Endometrial microvascular endothelial cells (primary cell): ENCODE measurements around the gene RER1. TPM values are rescaled to one million over a fixed set of nuclear protein-coding genes. Genes with fewer than 3 reads are reported as not detected.
"Not testable (repeated sequence)": the region's sequence is repeated elsewhere in the genome, so short reads cannot be mapped to it uniquely, and the experiment has no call there.

Experiments
- in situ Hi-C: cut with HindIII; loops from 2 replicates; pipeline ENCODE4 v1.10.0; 2017; ENCODE audit warnings: low sequenced_read_pairs, low pct_unique_long_range_greater_than_20kb; ENCODE audit errors: inconsistent ontology term
- total RNA-seq: library from RNA; depleted of rRNA; stranded (reverse); fragments of >200 nt; gene quantifications from one replicate; pipeline ENCODE4 v1.2.3, GENCODE V29; 2015; ENCODE audit errors: inconsistent ontology term

The RER1 gene
- total RNA-seq, 1 donor from 2014 or later = 132 TPM

- in situ Hi-C loops = no loop called here
Measured at GRCh38 chr1:2433936-2434655, 42.5 kb downstream of the RER1 start.

DNA sequence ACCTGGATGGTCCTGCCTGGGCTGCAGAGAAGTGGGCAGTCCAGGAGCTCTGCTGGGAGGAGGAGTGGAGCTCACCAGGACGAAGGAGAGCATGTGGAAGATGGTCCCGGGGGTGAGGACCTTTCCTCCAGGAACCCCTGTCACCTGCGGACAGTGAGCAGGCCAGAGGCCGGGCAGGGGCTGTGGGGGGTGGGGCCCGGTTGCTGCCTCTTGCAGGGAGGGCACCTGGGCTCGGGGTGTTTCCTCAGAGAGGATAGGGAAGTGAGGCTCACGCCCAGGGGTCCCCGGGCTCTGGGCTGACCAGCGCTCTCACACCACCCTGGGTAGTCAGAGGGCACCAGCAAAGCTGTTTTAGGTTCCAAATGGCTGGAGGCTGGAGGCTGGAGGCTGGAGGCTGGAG is 43.5 kb downstream of the RER1 start:
- in situ Hi-C loops = no loop called here

- in situ Hi-C loops = no loop called here
Measured at GRCh38 chr1:2435746-2436355, 44.2 kb downstream of the RER1 start.

- in situ Hi-C loops = no loop called here
Measured at GRCh38 chr1:2436876-2437275, 45.2 kb downstream of the RER1 start.

DNA sequence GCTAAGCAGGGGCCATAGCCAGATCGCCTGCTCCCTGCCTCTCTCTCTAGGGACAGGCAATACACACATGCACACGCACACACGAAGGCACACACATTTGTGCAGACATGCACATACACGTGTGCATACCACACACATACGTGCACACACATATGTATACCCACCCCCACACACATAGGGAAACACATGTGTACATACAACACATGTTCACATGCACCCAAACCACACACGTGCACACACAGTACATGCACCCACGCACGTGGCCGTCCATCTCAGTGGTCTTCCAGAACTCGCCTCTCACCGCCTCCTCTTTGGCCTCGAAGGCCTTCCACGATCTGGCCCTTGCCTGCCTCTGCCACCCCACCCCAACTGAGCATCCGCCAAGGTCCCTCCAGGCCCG is 46.0 kb downstream of the RER1 start:
- in situ Hi-C loops = no loop called here

GRCh38 chr1:2438038-2438437 is 46.4 kb downstream of the RER1 start:
- in situ Hi-C loops = no loop called here

DNA sequence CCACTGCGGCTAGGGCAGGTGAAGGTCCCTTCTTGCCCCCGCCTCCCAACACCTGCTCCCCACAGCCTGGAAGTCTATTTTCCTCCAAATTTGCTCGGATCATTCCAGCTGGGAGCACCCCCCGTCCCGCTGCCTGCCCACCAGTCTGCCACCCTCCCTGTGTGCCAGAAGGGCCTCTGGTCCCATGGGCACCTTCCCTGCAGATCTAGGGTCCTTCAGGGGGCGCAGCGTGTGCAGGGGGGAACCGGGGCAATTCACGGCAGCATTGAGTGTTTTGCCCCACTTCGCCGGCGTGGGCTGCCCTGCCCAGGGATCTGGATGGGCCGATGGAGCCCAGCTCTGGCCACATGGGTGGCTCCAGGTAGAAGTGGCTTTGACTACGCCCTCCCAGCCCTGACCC is 47.0 kb downstream of the RER1 start:
- in situ Hi-C loops = no loop called here

GRCh38 chr1:2439369-2439768 is 47.7 kb downstream of the RER1 start:
- in situ Hi-C loops = no loop called here

GRCh38 chr1:2440346-2440745 is 48.7 kb downstream of the RER1 start:
- in situ Hi-C loops = not testable (repeated sequence)

DNA sequence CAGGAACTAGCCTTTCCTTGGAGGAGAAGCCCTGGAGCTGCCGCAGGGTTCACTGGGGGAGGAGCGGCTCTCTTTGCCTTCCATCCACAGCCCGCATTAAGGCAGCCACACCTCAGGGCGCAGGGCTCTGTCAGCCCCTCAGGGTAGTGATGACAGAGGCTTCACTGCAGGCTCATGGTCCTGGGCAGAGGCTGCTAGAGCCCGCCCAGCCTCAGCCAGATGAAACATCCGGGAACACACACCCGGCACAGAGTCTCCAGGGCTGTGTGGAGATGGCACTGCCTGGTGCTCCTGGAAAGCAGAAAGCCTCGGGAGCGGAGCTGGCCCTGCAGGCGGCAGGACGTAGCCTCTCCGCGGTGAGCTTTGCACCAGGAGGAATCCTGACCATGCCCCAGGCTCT is 50.1 kb downstream of the RER1 start:
- in situ Hi-C loops = no loop called here

- in situ Hi-C loops = no loop called here
Measured at GRCh38 chr1:2442661-2443060, 51.0 kb downstream of the RER1 start.

DNA sequence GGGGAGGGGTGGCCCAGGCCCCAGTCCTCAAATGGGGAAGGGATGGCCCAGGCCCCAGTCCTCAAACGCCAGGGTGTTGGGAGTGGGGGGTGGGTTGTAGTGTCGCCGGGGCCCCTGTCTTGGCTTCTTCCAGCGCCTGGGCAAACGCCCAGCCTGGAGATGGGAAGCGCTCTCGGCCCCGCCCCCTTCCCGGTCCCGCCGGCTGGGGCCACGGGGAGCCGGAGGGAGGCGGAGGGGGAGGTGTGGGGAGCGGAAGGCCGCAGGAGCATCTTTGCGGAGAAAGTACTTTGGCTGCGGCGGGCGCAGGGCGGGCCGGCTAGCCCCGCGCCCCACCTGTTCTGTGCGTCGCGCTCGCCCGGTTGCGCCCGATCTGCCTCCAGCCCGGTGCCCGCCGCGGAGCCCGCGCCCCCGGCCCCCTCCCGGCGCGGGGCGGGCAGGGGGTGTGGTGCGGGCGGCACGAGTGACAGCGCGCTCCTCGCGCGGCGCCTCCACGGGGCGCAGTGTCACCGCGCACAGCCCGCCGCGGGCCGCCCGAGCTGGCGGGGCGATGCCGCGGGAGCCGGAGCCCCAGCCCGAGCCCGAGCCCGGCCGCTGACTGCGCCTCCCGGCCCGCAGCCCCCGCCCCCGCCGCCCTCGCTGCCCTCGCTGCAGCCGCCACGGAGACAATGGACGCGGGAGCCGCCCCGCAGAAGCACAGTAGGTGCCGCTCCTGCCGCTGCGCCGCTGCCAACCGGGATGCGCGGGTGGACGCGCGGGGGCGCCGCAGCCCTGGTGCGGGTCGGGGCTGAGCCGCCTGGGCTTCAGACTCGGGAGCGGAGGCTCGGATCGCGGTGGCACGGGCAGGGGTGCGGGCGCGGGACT is 51.9 kb downstream of the RER1 start:
- in situ Hi-C loops = no loop called here

DNA sequence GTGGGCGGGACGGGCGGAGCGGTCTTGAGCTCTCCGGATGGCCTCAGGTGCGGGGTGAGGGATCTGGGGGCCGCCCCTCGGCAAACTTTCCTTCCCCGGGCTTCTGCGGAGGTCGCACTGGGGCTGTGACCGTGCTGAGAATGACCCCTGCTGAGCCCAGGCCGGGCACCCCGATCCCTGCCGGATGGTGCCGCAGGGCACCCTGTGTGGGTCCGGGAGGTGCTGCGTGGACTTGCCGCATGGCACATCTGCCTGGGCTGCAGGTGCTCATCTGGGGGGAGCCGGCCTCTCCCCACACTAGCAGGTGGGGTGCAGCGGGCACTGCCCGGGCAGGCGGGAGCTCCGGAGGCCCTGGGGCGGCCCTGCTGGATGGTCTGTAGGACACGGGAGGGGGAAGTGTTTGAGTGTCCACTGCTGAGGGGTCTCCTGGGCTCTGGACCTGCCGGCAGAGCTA is 52.5 kb downstream of the RER1 start:
- in situ Hi-C loops = no loop called here

DNA sequence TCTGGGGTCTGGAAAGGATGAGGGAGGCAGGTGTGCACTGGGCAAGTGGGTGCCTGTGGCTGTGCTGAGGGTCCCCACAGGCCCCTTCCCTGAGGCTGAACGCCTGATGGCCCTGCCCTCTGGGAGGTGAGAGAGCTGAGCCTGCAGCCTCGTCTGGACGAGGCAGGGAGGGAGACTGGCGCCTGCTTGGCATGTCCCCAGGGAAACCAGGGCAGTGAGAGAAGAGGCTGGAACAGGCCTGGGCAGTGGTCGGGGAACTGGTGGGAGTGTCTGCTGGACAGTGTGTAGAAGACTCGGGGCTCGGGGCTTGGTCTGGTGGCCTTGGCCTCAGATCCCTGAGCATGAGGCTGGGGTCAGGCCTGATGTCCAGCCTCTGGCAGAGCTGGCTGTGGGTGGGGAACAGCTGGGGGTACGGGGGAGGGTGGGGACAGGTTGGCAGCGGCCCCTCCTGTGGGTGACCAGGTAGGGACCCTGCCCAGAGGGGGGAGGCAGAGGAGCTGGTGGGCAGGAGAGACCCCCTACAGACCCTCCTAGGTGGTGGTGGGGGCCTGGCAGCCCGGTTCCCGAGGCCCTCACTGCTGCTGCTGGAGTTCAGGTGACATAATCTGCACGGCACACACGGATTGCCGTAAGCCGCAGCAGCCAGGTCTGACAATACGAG is 53.7 kb downstream of the RER1 start:
- in situ Hi-C loops = no loop called here

- in situ Hi-C loops = no loop called here
Measured at GRCh38 chr1:2445823-2446215, 54.2 kb downstream of the RER1 start.

DNA sequence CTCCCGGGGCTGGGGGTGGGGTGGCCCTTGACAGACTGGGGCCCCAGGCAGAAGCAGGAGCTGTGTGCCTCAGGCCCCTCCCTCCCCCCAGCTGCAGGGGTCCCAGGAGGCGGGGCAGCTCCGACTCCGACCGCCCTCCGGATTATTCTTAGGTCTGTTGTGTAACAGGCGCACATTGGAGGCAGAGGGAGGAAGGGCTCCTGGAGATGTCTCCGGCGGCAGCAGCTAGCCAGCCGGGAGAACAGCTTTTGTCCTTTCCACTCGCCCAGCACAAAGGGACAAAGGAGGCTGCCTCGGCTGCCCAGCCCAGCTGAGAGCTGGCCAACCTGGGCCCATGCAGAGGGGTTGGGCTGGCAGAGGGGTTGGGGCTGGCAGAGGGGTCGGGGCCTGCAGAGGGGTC is 54.8 kb downstream of the RER1 start:
- in situ Hi-C loops = no loop called here

DNA sequence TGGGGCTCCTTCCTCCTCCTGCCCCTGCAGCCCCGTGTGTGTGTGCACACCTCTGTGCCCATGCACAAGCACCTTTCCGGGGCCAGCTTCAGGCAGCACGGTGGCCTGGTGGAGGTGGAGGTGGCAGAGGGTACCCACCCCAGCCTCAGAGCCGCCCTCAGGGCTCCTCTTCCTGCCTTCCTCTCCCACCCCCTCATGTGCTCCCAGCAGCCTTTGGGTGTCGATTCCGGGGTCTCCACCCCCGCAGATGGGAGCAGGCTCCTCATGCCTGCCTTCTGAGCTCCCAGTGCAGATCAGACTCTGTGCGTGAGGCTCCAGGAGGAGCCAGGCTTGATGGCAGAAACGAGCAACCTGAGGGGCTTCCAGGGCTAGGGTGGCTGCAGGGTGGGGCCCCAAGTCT is 55.2 kb downstream of the RER1 start:
- in situ Hi-C loops = no loop called here

GRCh38 chr1:2447276-2448097 is 55.8 kb downstream of the RER1 start:
- in situ Hi-C loops = no loop called here

- in situ Hi-C loops = no loop called here
Measured at GRCh38 chr1:2448098-2448445, 56.4 kb downstream of the RER1 start.
